ENCODE results near the gene DCD. TPM values are rescaled to one million over a fixed set of nuclear protein-coding genes. Genes with fewer than 3 reads are reported as not detected.
"Not testable (repeated sequence)": the region's sequence is repeated elsewhere in the genome, so short reads cannot be mapped to it uniquely, and the experiment has no call there.

DCD gene
- total RNA-seq, 2 experiments from 2014 or later: not detected

DNA sequence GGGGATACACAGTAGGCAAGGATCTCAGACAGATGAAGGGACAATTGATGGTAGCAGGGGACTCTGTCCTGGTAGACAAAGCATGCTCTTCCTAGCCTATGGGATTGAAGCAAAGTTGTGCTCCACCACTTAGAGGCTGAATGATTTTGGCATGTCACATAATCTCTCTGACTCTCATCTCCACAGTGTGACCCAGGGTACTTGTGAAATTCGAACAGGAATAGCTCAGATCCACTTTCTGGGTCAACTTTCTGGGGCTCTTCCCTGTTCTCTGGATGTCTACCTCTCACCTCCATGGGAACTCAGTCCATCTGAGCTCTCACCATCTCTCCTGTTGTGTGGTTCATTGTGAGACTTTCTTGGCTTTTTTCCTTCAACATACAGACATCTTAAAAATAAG lies 1.7 kb upstream of the DCD start:
- H3K36me3 Mint-ChIP-seq: no peaks in the 10 kb centered on the region
- CTCF ChIA-PET: interaction anchor here (1.2 to 2.1 kb wide), 2 partner anchors 9 to 53 kb away, joined by 3 to 15 read pairs; no protein-coding TSS in a partner anchor

DNA sequence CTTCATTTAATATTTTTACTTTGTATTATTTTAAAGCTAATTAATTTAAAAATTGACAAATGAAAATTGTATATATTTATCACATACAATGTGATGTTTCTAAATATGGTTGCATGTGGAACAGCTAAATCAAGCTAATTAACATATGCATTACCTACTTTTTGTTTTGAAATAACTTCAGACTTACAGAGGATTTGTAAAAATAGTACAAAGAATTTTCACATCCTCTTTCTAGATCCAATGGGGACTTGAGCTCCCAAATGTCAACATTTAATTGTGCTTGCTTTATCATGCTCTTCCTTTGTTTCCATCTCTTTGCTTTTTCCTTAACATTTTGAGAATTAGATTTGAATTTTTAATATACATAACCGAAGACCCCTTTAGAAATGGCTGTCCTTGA lies 6.6 kb downstream of the DCD start:
- Mint-ChIP-seq H3K4me3 (no peak overlapping the region), H3K27ac (no peak overlapping the region), H3K27me3 (peaks cover 20% of the 10 kb centered on the region), H3K9me3 (no peaks in the 10 kb centered on the region), H3K36me3 (no peaks in the 10 kb centered on the region), H3K4me1 (ENCODE audit: low read depth) (no peaks in the 10 kb centered on the region)
- ChIA-PET CTCF (interaction anchor here (1.1 to 2.0 kb wide), 2 partner anchors 45 to 62 kb away, joined by 3 to 5 read pairs; no protein-coding TSS in a partner anchor), POLR2A (no interaction called here)
- DNase-seq: no peak
- intact Hi-C loops (cut with micrococcal nuclease): no loop called here

More for the DNA sequence above, 1.7 kb upstream of the DCD start:
- H3K4me1 Mint-ChIP-seq (ENCODE audit: low read depth): no peaks in the 10 kb centered on the region
- intact Hi-C loops (cut with micrococcal nuclease): no loop called here
- H3K27ac Mint-ChIP-seq: no peak overlapping the region
- peaks cover 21% of the 10 kb centered on the region for H3K27me3 Mint-ChIP-seq
- POLR2A ChIA-PET: no interaction called here
- no peak for DNase-seq
- no peaks in the 10 kb centered on the region for H3K9me3 Mint-ChIP-seq
- H3K4me3 Mint-ChIP-seq: no peak overlapping the region

DNA sequence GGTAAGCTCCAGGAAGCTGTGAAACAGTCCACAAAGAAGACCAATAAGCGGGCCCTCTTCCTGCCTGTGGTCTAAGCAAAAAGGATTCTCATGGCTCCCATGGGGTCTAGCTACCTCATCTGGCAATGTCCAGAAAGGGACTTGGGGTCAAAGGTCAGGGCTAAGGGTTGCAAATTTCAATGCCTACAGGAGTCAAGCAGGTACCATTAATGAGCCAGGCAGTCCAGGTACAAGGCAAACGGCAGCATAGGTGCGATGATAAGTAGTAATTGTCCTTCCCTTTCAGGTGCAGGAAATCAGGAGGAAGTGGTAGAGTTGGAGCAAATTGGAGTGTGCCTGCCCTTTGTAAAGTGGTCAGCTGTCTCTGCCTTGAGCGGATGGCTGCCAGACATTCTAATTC lies 7.1 kb downstream of the DCD start:
- Mint-ChIP-seq H3K4me3 (no peak overlapping the region), H3K36me3 (no peaks in the 10 kb centered on the region), H3K27ac (no peak overlapping the region), H3K9me3 (no peaks in the 10 kb centered on the region), H3K4me1 (ENCODE audit: low read depth) (no peaks in the 10 kb centered on the region), H3K27me3 (peaks cover 16% of the 10 kb centered on the region)
- CTCF ChIA-PET: interaction anchor here (0.7 to 2.0 kb wide), 3 partner anchors 18 to 45 kb away, joined by 3 to 5 read pairs (median 5); no protein-coding TSS in a partner anchor
- POLR2A ChIA-PET: no interaction called here
- intact Hi-C loops (cut with micrococcal nuclease): no loop called here
- no peak for DNase-seq

DNA sequence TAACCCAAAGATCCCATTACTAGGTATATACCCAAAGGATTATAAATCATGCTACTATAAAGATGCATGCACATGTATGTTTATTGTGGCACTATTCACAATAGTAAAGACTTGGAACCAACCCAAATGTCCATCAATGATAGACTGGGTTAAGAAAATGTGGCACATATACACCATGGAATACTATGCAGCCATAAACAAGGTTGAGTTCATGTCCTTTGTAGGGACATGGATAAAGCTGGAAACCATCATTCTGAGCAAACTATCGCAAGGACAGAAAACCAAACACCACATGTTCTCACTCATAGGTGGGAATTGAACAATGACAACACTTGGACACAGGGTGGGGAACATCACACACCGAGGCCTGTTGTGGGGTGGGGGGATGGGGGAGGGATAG lies 9.1 kb downstream of the DCD start:
- POLR2A ChIA-PET; CTCF ChIA-PET; DNase-seq; H3K27ac Mint-ChIP-seq; H3K4me1 Mint-ChIP-seq (ENCODE audit: low read depth); intact Hi-C loops (cut with micrococcal nuclease); H3K36me3 Mint-ChIP-seq; H3K9me3 Mint-ChIP-seq; H3K27me3 Mint-ChIP-seq; H3K4me3 Mint-ChIP-seq: not testable (repeated sequence)

DNA sequence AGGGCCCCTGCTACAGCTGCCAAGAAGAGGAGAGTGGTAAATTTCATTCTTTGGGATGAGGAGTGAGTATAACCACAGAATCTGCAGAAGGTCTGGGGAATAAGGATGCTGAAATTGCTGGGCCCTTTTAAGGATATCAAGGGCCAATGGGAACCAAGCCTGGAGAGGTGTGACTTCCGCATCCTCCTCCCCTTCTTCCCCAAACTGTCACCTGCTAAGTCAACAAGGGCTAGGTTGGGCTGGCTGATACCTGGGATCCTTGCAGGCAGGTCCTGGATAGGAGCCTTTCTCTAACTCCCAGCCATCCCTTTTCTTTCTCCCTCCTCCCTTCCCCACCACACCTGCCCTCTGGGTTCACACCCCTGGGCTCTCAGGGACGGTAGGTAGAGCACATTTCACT lies 13.4 kb downstream of the DCD start, which contains the start of gene LACRT:
Gene LACRT, minus strand, starts transcription at position 101 of the 400 bp plus-strand sequence. Its CDS starts 54 bp downstream, at position 47.
- ChIA-PET POLR2A (no interaction called here), CTCF (no interaction called here)
- Mint-ChIP-seq H3K4me1 (ENCODE audit: low read depth) (no peaks in the 10 kb centered on the region), H3K36me3 (no peaks in the 10 kb centered on the region), H3K27me3 (peaks cover 7% of the 10 kb centered on the region), H3K9me3 (no peaks in the 10 kb centered on the region), H3K27ac (no peak within 1 kb of the TSS), H3K4me3 (no peak within 1 kb of the TSS)
- intact Hi-C loops (cut with micrococcal nuclease): no loop called here
- DNase-seq: no peak

DNA sequence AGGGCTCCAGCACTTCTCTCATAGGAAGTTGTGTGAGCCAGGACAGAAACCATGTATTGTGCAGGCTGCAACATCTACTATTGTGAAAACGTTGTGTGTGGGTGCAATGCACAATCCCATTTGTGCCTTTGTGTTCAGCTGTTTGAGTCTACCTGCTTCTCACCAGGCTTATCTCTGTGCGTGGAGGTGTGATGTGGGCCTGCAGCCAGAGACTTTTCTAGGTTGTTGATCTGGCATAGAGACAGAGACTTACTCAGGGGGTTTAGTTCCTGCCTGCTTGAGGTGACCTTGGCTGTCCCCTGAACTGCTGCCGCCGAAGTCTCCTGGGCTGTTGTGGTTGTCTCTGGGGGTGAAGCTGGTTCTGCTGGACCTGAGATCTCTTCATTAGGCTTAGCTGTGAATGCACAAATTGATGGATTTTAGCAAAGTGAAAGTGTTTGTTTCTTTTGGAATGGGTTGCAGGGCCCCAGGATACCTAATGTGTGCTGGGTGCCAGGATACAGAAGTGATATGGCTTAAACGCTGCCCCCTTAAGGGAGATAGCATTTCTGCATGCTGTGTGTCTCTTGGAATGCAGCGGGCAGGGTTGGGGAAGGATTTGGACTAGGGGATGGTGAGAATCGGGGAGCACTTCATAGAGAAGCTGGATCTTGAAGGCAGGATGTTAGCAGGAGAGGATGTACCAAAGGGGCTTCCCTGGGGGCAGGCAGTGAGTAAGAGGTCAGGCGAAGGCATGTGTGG lies 16.0 kb downstream of the DCD start:
- DNase-seq: no peak
- Mint-ChIP-seq H3K9me3 (peaks cover 10% of the 10 kb centered on the region), H3K4me3 (no peak overlapping the region), H3K36me3 (peaks cover 3% of the 10 kb centered on the region), H3K4me1 (ENCODE audit: low read depth) (no peaks in the 10 kb centered on the region), H3K27ac (no peak overlapping the region), H3K27me3 (peaks cover 9% of the 10 kb centered on the region)
- intact Hi-C loops (cut with micrococcal nuclease): no loop called here
- CTCF ChIA-PET: no interaction called here
- POLR2A ChIA-PET: no interaction called here

DNA sequence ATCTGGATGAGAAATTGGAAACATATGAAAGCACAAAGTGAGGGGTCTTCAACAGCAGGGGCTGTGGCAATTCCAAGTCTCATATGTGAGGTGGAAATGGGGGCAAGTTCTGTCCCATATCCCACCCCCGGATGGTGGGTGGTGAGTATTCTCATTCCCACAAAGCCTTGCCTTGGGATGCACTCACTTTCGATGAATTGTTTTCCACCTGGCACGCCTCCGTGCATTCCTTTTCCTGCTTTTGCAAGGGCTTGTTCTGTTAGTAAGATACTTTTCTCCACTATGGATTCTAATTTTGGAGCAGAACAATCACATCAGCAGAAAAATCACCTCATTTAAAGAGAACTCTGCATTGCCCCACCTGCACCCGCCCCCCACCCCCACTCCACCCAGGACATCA lies 16.6 kb downstream of the DCD start:
- H3K9me3 Mint-ChIP-seq: peaks cover 16% of the 10 kb centered on the region
- DNase-seq: no peak
- H3K27me3 Mint-ChIP-seq: peaks cover 15% of the 10 kb centered on the region
- POLR2A ChIA-PET: no interaction called here
- CTCF ChIA-PET: interaction anchor here (0.9 to 1.7 kb wide), 2 partner anchors 27 to 35 kb away, joined by 3 to 4 read pairs; no protein-coding TSS in a partner anchor
- H3K27ac Mint-ChIP-seq: no peak overlapping the region
- intact Hi-C loops (cut with micrococcal nuclease): no loop called here
- peaks cover 3% of the 10 kb centered on the region for H3K36me3 Mint-ChIP-seq
- no peak overlapping the region for H3K4me3 Mint-ChIP-seq
- no peaks in the 10 kb centered on the region for H3K4me1 Mint-ChIP-seq (ENCODE audit: low read depth)

DNA sequence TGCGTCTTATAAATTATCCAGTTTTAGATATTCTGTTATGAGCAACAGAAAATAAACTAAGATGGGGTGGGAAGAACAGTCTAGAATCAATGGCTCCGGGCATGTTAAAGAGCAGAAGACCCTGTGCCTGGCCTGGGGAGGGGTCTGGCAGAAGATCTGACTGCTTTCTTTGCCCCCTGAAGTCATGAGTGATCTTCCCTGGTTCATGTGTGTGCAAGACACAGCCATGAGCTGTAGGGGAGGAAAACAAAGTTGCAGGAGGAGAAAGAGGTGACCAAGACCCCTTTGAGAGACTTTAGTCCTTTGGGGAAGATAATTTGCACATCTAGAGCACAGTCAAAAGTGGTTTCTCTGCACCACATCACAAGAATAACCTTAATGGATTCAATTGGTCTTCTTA lies 18.2 kb downstream of the DCD start:
- ChIA-PET POLR2A (no interaction called here), CTCF (interaction anchor here (1.7 kb wide), 1 partner anchor 33 kb away, joined by 4 read pairs; no protein-coding TSS in a partner anchor)
- intact Hi-C loops (cut with micrococcal nuclease): no loop called here
- Mint-ChIP-seq H3K4me1 (ENCODE audit: low read depth) (no peaks in the 10 kb centered on the region), H3K27ac (no peak overlapping the region), H3K27me3 (peaks cover 17% of the 10 kb centered on the region), H3K36me3 (peaks cover 3% of the 10 kb centered on the region), H3K4me3 (no peak overlapping the region), H3K9me3 (peaks cover 16% of the 10 kb centered on the region)
- no peak for DNase-seq

DNA sequence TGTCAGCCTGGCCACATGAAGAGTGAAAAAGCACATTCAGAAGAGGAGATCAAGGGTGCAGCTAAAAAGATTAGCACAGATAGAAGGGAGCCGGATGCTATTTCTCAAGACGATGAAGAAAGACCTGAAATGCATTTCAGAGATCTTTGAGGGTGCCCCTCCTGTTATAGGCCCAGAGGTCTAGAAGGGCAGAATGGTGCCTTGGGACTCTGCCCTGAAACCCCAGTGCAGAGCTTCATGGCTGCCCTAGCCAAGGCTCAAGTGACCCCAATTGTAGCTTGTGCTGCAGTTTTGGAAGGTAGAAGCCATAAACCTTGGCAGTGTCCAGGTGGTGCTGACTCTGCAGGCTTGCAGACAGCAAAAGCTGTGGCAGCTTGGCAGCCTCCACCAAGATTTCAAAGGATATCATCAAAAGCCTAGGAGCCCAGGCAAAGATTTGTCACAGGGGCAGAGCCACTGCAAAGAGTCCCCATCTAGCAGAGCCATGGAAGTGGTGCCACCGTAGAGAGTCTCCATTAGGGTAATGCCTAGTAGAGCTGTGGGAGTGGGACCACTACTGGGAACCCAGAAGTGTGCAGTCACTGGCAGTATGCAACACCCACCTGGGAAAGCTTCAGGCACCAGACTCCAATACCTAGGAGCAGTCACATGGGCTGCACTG lies 19.8 kb downstream of the DCD start:
- no peak for DNase-seq
- H3K27me3 Mint-ChIP-seq: peaks cover 24% of the 10 kb centered on the region
- ChIA-PET CTCF (interaction anchor here (1.4 kb wide), 1 partner anchor 48 kb away, joined by 3 read pairs; no protein-coding TSS in a partner anchor), POLR2A (no interaction called here)
- peaks cover 16% of the 10 kb centered on the region for H3K9me3 Mint-ChIP-seq
- H3K4me3 Mint-ChIP-seq: no peak overlapping the region
- H3K4me1 Mint-ChIP-seq (ENCODE audit: low read depth): no peaks in the 10 kb centered on the region
- no peak overlapping the region for H3K27ac Mint-ChIP-seq
- H3K36me3 Mint-ChIP-seq: peaks cover 3% of the 10 kb centered on the region
- intact Hi-C loops (cut with micrococcal nuclease): no loop called here

DNA sequence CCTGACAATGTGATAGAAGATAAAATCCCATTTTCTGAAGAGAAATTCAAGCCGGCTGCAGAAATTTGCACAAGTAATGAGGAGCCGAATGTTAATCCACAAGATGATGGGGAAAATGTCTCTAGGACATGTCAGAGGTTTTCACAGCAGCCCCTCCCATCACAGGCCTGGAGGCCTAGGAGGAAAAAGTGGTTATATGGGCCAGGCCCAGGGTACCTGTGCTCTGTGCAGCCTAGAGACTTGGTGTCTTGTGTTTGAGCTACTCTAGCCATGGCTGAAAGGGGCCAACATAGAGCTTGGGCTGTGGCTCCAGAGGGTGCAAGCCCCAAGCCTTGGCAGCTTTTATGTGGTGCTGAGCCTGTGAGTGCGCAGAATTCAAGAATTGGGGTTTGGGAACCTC lies 20.9 kb downstream of the DCD start:
- no peaks in the 10 kb centered on the region for H3K4me1 Mint-ChIP-seq (ENCODE audit: low read depth)
- no peak overlapping the region for H3K4me3 Mint-ChIP-seq
- intact Hi-C loops (cut with micrococcal nuclease): no loop called here
- ChIA-PET POLR2A (no interaction called here), CTCF (no interaction called here)
- H3K27ac Mint-ChIP-seq: no peak overlapping the region
- peaks cover 16% of the 10 kb centered on the region for H3K9me3 Mint-ChIP-seq
- peaks cover 28% of the 10 kb centered on the region for H3K27me3 Mint-ChIP-seq
- DNase-seq: no peak
- H3K36me3 Mint-ChIP-seq: peaks cover 3% of the 10 kb centered on the region

DNA sequence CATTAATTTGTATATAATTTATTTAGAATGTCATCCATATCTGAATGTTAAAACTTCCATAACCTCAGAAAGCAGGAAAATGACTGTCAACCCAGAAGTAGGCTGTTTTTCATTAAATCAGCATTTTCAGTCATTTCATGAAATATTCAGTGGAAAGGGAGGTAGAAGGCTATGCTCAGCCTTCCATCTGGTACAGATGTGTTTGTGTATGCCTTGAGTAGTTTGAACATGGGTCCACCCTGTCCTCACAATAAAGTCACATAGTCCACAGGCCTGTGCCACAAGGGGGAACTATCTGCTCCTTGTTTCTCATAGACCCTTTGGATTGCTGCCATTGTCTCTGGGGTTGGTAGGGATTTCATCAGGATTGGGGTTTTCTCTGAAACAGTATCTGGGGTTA lies 22.6 kb downstream of the DCD start:
- H3K27me3 Mint-ChIP-seq: peaks cover 29% of the 10 kb centered on the region
- POLR2A ChIA-PET: no interaction called here

DNA sequence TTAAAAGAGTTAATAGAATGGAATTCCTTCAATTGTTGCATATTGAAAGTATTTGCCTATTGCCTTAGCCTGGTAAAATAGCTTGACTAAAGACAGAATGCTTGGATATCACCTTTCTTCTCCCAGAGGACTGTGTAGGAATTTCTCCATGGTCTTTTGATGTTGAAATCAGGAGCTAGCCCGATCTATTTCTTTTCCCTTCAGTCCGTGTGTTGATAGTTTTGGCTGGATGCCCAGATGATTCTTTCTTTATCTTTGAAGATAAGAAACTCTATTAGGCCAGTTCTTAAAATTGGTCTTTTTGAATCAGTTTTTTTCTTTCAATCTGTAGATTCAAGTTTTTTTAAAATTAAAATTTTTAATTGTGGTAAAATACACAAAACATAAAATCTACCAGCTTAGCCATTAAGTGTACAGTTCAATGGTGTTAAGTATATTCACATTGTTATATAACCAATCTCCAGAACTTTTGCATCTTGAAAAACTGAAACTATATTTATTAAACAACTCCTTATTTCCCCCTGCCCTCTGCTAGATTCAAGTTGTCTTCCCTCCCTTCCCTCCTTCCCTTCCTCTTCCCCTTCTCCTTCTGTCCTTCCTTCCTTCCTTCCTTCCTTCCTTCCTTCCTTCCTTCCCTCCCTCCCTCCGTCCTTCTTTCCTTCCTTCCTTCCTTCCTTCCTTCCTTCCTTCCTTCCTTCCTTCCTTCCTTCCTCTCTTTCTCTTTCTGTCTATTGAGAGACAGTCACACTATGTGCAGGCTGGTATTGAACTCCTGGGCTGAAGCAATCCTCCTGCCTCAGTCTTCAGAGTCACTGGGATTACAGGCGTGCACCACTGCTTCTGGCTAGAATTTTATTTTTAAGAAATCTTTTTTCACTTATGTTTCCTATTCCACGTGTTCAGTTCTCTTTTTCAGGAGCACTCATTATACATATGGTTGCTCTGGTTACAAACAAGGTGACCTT lies 23.6 kb downstream of the DCD start:
- peaks cover 31% of the 10 kb centered on the region for H3K27me3 Mint-ChIP-seq
- CTCF ChIA-PET: interaction anchor here (0.8 kb wide), 1 partner anchor 18 kb away, joined by 3 read pairs; no protein-coding TSS in a partner anchor
- POLR2A ChIA-PET: no interaction called here
- intact Hi-C loops (cut with micrococcal nuclease): no loop called here
- no peaks in the 10 kb centered on the region for H3K4me1 Mint-ChIP-seq (ENCODE audit: low read depth)
- peaks cover 16% of the 10 kb centered on the region for H3K9me3 Mint-ChIP-seq
- DNase-seq: no peak
- peaks cover 3% of the 10 kb centered on the region for H3K36me3 Mint-ChIP-seq
- H3K4me3 Mint-ChIP-seq: no peak overlapping the region
- H3K27ac Mint-ChIP-seq: no peak overlapping the region

More for the DNA sequence above, 22.6 kb downstream of the DCD start:
- H3K4me1 Mint-ChIP-seq (ENCODE audit: low read depth): no peaks in the 10 kb centered on the region
- no peak overlapping the region for H3K27ac Mint-ChIP-seq
- CTCF ChIA-PET: no interaction called here
- no peak overlapping the region for H3K4me3 Mint-ChIP-seq
- DNase-seq: no peak
- peaks cover 16% of the 10 kb centered on the region for H3K9me3 Mint-ChIP-seq
- intact Hi-C loops (cut with micrococcal nuclease): no loop called here
- peaks cover 3% of the 10 kb centered on the region for H3K36me3 Mint-ChIP-seq
